Activated CD4-positive, CD25-positive, alpha-beta regulatory T cell treated with anti-CD3 and anti-CD28 coated beads, Interleukin-2, amount 50 U/mL, for 24 hours (primary cell): ENCODE results near the gene SLC22A5.
"Not testable (repeated sequence)": the region's sequence is repeated elsewhere in the genome, so short reads cannot be mapped to it uniquely, and the experiment has no call there.

Source experiments
- ATAC-seq, 2 donors: fragments of 150-1000 bp; cut with Tn5 transposase; one replicate each; pipeline ENCODE4 v1.10.0; 2021; ENCODE audit warnings: mild to moderate bottlenecking in 1 of 2, moderate library complexity in 1 of 2

The SLC22A5 gene

DNA sequence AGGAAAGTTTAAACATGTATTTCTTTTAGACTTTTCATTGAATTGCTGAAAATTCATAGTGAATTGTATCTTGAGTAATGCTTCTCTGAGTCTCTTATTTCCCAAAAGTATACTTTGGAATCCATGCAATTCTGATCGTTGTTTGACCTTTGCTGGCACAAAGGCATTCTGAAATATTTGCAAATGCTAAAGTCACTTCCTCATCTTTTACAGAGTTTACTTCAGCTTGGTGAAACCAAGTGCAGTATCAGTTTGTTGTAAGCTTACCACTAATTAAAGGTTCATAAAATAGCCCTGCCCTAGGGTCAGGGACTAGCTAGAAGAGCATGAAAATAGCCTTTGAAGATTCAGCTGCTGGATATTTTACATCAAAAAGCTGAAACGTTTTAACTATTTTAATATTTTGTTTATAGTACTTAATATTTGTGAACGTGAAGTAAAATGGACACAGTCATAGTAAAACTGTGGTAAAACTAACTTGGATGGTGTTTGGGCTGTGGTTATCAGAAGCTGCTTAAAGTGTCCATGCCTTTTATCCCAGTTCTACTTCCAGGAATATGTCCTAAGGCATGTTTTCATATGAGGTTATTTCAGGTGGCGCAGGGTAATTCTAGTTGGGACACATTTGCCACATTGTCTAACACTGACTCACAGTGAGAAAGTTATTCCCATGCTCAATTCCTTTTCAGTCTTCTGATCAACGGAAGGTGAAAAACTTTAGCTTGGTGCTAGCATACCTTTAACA is 45.3 kb downstream of the SLC22A5 start:
- no peak for ATAC-seq

GRCh38 chr5:132415516-132415915 is 46.0 kb downstream of the SLC22A5 start:
- ATAC-seq: not testable (repeated sequence)

DNA sequence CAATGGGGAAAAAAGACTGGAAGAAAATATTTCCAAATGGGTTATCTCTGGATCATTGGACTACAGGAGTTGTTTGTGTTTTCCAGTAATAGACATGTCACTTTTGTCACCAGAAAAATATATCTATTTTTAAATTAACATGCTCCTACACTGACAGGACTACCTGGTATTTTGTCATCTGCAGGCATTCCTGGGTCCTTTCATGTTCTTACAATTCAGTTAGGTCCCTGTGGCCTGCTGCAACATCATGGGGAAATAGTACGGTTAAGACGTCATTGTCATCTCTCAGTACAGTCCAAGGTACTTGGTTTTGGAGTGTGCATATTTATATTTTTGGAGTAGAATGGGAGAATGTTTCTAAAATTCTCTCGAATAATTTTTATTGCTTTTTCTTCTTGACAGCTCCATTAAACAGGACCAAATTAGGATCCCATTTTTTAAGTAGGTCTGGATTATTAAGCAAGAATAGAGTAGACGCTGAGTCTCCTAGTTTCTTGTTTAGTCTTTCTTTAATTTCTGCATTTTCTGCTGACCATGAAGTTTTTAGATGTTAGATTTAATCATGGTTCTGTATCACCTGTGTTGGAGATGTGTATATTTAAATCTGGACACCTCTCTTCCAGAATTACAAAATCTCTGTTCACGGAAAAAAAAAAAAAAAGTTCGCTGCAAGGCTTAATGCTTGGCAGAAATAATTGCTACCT is 46.9 kb downstream of the SLC22A5 start:
- ATAC-seq: no peak

GRCh38 chr5:132417010-132417439 is 47.5 kb downstream of the SLC22A5 start:
- ATAC-seq: no peak

GRCh38 chr5:132417461-132417860 is 48.0 kb downstream of the SLC22A5 start:
- ATAC-seq: no peak

GRCh38 chr5:132417889-132418485 is 48.5 kb downstream of the SLC22A5 start:
- ATAC-seq: no peak

- ATAC-seq: no peak
Observed at GRCh38 chr5:132418881-132419280, 49.4 kb downstream of the SLC22A5 start.

DNA sequence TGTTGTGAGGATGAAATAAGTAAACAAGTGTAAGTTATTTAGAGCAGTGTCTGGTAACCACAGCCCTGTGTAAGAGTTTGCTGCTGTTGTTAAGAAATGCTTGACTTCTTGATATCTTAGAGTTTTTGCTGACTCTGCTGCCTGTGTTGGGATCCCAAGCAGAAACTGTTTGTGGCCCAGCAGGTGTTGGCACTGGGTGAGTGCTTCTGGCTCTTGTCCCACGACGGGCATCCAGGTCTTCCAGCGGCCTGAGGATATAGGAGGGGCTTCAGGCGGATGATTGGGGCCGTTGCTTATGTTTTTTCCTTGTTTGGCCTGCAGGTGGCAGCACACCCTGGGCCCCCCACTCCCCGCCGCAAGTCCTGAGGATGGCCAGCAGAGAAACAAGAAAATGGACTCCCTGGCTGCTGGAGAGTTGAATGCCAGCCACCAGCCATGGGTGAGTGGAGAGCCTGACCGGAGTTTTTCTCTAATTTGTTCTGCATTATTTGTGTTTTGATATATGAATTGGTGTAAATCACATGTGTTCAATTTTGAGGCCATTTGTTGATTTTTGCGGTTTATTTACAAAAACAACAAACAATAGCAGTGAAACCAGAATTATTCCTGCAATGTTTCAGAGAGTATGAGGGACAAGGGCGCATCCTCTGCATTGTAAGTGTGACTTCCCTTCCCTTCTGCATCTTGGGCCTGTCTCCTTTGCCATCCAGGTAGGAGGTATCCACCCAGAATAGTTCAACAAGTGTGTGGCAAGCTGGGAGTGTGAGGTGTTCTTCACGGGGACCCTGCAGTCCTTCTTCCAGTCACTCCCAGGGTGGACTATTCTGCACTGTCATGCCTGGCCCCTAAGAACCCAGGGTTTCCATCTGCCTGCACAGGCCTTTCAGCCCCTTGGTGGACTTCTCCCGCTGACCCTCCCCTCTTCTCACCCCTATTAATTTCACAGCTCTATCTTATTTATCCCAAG is 50.3 kb downstream of the SLC22A5 start:
- ATAC-seq: peak; percentile 57 to 63

GRCh38 chr5:132420706-132421272 is 51.3 kb downstream of the SLC22A5 start:
- ATAC-seq: no peak

GRCh38 chr5:132421462-132421861 is 52.0 kb downstream of the SLC22A5 start:
- ATAC-seq: no peak

DNA sequence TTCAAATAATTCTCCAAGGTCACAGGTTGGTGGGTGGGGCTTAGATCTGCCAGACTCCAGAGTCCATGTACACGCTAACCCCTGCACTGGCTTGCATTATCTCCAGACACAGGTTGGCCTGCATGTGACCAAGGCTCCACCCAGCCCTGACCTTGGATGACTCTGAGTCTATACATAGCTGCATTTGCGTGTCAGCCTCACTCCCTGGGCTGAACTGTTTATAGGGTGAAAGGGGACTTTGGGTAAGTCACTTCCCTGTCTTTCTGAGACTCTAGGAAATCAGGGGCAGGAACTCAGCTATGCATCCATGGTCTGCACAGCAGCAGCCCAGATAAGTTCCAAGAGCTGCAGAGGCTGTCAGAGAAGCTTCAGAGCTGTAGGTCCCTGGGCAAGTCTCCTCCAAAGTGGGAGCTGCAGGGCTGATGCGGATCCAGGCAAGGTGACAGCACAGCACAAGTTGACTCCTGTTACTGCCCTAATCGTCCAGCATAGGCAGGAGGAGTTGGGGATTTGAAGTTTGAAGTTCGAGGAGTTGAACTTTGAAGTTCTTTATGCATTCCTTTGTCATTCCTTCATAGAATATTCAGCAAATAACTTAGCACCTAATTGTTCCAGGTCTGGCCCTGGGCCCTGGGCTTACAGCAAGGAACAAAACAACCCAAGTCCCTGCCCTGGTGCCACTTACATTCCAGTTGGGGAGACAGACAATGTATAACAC is 53.4 kb downstream of the SLC22A5 start:
- no peak for ATAC-seq

- no peak for ATAC-seq
Observed at GRCh38 chr5:132423438-132423898, 54.0 kb downstream of the SLC22A5 start.

- no peak for ATAC-seq
Observed at GRCh38 chr5:132424167-132424880, 54.8 kb downstream of the SLC22A5 start.

DNA sequence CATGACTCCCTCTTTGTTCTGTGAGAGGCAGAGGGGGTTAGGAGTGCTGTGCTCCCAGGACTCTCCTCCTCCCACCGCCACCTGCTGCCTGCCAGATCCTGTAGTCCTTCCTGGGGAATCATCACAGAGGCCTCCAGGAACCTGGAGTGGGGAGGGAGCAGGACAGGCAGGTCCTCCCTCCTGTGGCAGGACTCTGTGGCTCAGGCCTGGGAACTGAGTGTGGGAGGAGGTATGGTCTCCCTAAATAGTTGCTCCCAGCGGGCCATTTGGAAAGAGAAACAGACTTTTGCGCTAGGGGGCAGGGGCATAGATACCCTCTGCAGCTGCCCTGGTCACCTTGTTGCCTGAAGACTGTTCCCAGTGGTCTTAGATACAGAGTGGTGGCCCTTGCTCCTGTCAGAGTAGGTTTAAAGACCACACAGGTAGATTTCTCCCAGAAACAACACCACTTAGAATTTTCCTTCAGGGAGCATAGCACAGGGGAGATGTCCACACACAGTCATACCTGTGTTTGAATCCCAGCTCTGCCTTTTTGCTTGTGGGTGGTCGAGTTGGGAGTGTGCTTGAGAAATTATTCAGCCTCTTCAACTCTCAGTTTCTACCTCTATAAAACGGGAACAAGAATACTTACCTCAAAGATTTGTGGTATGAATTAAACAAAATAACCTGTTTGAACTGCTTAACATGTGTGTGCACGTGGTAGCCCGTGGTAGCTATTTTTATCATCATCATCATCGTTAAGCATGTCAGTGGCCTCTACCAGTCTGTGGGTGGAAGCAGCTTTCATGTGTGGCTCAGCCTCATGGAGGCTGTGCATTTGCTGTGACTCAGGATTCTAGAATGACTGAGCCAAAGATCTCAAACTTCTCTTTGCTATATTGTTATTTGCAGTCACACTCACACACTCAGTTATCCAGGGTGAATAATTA is 55.8 kb downstream of the SLC22A5 start:
- ATAC-seq: peak; percentile 84 to 87

- ATAC-seq: no peak
Observed at GRCh38 chr5:132425975-132426524, 56.5 kb downstream of the SLC22A5 start.

DNA sequence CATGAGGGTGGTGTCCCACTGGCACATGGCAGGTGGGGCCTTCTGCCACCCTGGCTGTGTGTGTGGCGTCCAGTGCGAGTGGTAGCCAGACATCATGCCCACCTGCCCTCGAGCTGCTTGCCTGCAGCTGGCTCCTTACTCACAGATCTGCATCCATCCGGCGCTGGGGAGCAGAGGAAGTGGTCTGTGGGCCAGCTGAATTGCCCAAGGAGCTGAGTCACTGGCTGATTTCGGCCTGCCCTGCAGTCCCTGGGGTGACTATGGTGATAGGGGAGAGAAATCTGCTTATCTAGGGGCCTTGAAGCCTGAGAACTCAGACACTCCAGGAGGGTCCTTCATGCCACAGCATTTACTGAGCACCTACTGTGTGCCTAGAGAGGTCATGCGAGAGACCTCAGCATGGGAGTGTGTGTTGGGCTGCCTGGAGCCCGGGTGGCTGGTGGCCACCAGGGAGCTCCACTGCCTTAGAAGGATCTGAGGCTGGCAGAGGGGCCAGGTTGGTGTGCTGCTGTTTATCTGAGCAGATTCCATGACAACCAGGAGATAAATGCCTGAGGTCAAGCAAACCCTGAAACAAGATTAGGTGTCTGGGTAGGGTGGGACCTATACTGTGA is 57.1 kb downstream of the SLC22A5 start:
- ATAC-seq: peak; percentile 34 to 39

DNA sequence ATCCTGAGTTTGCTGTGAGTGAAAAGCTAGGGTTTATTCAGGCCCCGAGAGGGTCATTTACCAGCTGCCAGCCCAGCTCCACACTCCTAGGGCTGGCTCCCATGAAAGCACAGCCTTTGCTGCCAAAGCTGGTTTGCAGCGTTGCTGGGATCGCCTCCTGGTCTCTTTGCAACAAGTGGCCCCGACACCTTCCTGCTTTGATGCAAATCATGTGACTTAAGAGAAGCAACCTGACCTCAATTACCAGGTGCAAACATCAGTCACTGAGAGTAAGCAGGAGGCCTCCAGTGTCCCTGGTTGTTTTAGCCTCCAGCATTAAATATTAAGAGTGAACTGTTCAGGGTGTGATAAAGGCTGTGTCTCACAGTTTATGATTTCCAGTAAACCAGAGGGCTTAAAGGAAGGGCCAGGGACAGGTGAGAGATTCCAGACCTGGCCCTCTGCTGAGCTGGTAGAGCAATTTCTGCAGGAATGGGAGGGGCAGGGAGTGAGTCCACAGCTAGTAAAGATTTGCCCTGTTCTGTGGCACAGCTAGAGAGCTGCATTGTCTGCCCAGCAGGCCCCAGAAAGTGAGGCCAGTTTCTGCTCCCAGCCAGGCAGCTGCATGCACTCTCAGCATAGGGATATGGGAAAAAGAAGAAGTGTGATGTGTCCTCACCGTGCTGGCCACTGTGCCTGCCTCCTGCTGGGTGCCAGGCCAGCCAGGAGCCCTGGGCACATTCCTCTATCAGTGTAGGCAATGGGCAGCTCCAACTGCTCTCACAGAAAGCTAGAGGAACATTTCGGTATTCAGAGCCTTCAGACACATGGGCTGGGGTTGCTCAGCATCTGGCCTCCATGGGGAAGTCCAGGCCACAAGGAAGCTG is 58.0 kb downstream of the SLC22A5 start:
- peak; percentile 34 to 39 for ATAC-seq

GRCh38 chr5:132428147-132428482 is 58.6 kb downstream of the SLC22A5 start:
- no peak for ATAC-seq
